HG03521 (cell line): ENCODE measurements around the gene MYO9B.

Experiments
- ATAC-seq: cut with Tn5 transposase; IDR thresholded peaks from one replicate; pipeline ENCODE4 v1.9.1; 2021; ENCODE audit warnings: mild to moderate bottlenecking, moderate library complexity; ENCODE audit not compliant: unreplicated experiment

MYO9B gene

DNA sequence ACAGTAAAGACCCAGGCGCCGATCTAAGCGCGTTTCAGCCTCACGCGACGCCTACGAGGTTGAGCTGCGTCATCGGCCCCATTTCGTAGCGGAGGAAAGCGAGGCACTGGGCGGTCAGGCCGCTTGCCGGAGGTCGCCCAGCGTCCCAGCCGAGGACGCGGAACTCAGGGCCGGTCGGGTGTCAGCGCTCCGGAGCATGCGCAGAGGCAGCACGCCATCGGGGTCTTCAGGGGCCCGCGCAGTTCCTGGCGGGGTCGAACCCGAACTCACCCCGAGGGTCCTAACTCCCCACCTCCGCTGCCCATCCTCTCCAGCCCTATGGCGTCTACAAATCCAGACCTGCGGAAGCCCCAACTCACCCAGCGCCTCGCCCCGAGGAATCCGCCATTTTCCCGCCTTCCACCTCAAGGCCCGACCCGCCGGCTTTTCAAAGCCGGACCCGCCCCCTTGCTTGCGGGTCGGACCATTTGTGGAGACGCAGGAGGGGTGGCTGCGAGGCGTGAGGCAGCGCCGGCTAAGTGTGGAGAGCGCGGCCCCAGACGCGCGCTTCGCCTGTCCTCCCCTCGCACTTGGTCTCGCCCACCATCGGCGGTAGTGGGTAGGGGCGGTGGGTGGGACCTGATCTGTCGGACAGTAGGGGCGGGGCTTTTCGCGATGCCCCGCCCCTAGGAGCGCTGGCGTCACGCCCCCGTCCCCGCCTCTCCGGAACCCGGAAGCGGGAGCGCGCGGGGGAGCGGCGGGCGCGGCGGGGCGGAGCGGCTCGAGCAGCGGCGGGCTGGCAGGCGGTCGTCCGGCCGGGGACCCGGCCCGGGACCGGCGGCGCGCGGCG lies at the start of gene MYO9B, which contains the start of gene HAUS8:
Gene MYO9B, plus strand, starts transcription at position 743 of the 829 bp plus-strand sequence. CDS start 25,941 bp downstream, outside the sequence.
Gene HAUS8, minus strand, starts transcription at position 418 of the 829 bp plus-strand sequence. Its CDS starts 30 bp downstream, at position 388.
- ATAC-seq: peak; percentile 80

GRCh38 chr19:17025991-17026658 lies 49.5 kb upstream of the MYO9B start:
- ATAC-seq: no peak

DNA sequence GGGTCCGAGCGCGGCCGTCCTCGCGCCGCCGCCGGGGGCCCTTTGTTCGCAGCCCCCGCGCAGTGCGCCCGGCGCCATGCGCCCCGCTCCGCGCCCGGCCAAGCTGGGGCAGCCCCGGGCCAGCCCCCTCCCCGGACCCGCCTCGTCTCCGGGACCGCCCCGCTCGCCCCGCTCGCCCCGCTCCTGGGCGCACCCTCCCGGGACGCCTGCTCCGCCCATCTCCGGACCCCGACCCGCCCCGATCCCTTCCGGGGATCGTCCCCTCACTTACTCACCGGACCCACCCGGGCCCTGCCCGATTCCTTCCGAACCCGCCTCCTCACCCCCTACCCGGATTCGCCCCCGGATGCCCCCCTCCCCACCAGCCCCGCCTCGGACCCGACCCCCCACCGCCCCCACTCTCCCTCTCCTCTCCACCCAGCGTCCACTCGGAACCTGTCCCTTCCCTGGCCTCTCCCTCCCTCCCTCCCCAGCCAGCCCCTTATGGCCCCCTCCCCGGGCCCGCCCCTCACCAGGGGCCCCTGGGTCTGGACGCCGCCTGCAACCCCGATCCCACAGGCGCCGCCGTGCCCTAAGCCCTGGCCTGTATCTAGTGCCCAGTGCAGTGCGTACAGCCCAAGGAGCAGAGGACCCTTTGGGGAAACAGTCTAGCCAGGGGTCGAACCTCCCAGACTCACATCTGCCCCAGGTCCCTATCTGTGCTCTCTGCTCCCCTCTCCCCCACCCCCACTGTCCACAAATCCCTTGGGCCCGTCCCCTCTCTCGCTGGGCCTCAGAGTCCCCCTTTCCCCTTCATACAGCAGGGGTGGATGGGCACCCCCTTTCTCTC lies 48.7 kb upstream of the MYO9B start, which contains the start of gene CPAMD8:
Gene CPAMD8, minus strand, starts transcription at position 105 of the 829 bp plus-strand sequence. CDS start 168 bp downstream, outside the sequence.
- no peak for ATAC-seq

- no peak for ATAC-seq
Observed at GRCh38 chr19:17027535-17027975, 48.0 kb upstream of the MYO9B start.

- ATAC-seq: no peak
Observed at GRCh38 chr19:17031741-17032140, 43.8 kb upstream of the MYO9B start.

DNA sequence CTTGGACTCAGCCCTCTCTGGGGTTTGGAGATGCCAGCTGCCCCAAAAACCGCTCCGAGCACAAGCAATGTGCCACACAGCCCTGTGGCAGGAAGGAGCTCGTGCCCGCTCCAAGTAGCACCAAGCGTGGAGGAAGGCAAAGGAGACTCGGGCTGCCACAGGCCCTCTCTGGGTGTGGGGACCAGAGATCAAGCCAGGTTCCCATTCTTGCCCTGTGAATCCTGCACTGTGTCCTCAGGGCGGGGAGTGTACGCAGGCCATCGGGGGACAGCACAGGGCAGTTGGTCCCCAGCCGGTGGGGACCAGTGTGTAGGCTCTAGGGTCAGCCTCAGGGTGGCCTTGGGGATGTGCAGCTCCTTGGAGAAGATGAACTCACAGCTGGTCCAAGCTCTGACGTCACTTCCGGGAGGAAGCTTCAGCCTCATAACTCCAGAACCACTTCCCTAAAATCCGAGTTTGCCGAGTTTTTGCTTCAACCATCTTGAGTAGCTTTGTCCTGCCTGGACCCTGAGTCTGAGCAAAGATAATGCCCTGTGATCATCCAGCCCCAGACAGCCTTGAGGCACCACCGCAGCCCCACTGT lies 39.6 kb upstream of the MYO9B start:
- no peak for ATAC-seq

DNA sequence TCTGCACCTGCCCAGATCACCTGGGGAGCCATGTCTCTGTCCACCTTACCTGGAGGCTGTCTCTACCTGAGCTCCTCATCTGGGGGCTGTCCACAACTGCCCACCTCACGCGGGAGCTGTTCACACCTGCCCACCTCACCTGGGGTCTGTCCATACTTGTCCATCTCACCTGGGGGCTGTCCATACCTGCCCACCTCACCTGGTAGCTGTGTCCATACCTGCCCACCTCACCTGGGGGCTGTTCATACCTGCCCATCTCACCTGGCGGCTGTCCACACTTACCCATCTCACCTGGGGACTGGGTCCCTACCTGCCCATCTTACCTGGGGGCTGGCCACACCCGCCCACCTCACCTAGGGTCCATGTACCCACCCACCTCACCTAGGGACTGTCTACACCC lies 38.9 kb upstream of the MYO9B start:
- ATAC-seq: no peak

DNA sequence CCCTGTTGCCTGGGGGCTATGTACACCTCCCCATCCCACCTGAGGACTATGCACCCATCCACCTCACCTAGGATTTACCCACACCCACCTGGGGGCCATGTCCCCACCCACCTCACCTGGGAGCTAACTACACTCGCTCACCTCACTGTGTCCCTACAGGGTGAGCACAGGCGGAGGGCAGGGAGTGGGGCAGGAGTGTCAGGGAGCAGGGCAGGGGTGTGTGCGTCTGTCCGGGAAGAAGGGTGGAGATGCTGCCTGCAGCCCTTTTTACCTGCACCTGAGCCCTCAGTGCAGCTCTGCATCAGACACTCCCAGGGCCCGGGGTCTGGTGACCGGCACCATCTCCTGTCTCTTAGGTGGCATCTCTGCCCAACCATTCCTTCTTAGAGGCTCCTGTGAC lies 38.4 kb upstream of the MYO9B start:
- no peak for ATAC-seq

- ATAC-seq: no peak
Observed at GRCh38 chr19:17037966-17038500, 37.5 kb upstream of the MYO9B start.

DNA sequence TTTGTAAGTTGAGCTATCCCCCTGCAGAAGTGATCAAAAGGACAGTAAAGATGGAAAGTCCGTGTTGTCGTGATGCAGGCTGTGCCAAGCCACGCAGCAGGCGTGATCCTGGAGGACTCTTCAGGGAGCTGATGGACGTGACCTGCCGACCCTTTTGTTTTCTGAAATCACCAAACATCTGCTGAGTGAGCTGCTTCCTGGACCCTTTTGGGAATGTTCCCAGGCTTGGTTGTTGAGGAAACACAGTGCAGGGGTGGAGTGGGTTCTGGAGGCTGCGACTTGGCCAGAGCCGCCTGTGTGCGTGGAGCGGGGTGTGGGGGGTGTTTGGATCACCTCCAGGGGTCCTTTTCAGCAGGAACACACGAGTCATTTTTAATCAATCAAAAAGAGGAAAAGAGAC lies 33.6 kb upstream of the MYO9B start:
- no peak for ATAC-seq

GRCh38 chr19:17043744-17044143 lies 31.8 kb upstream of the MYO9B start:
- no peak for ATAC-seq

- ATAC-seq: no peak
Observed at GRCh38 chr19:17045907-17046502, 29.6 kb upstream of the MYO9B start.

DNA sequence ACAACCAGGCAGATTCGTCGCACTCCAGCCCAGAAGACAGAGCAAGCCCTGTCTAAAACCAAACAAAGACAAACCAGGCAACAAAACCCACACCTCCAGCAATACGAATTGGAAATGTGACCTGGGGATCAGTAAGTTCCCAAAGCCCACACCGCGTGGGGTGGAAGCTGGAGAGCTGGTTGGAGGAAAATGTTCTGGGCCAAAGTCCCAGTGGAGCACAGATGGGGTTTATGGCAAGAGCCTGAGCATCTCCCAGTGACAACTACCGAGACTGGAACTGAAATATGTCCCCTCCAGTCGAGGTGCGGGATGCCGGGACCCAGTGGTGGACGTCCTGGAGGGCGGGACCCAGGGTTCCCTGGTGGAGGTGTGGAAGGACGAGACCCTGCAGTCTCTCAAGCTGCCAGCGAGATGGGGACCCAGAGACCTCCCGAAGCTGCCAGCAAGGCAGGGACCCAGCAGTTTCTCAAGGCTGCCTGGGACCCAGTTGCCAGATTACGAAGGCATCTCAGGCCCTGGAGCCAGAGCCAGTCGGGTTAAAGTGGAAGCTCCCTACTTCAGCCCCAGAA lies 26.6 kb upstream of the MYO9B start:
- ATAC-seq: no peak

DNA sequence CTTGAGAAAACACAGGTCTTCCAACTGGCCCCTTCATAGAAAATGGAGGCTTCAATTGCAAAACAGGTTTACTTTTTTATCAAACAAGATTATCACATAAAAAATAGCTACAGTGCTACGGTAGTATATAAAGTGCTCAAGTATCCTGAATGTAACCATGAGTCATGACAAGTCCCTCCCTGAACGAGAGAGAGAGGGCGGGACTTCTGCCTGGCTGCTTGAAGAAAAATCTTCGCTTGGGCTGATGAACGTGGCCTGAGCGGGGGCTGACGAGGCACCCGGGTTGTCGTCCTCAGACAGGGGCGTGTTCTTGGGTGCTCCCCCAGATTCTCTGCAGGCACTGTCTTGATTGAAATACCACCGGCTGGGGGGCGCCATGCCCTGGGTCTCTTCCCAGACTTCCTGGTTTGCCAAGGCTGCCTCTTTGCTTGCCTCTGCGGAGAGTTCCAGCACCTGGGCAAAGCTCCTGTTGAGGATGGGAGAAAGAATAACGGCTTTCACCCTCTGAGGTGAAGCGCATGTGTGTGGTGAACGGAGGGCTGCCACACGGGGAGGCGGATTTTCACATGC lies 25.8 kb upstream of the MYO9B start:
- no peak for ATAC-seq

DNA sequence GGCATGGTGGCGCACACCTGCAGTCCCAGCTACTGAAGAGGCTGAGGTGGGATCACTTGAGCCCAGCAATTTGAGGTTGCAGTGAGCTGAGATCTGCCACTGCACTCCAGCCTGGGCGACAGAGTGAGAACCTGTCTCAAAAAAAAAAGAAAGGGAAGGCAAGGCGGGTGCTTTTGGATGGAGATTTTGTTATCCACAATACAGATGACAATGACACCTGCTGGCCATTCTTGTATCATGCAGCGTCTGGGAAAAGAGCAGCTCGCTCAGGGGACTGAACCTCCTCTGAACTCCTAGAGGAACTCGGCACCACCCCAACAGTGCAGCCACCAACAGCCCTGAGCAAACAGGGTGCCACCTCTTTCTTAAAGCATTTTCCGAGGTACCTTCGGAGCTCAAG lies 23.1 kb upstream of the MYO9B start:
- ATAC-seq: no peak

DNA sequence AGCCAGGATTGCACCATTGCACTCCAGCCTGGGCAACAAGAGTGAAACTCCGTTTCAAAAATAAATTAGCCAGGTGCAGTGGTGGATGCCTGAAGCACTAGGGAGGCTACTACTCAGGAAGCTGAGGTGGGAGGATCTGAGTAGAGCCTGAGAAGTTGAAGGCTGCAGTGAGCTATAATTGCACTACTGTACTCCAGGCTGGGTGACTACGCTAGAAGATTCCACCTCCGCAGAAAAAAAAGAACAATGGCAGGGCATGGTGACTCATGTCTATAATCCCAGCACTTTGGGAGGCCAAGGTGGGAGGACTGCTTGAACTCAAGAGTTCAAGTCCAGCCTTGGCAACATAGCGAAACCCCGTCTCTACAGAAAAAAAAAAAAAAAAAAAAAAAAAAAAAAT lies 20.8 kb upstream of the MYO9B start:
- ATAC-seq: no peak

- ATAC-seq: no peak
Observed at GRCh38 chr19:17055636-17056035, 19.9 kb upstream of the MYO9B start.

GRCh38 chr19:17058236-17058635 lies 17.3 kb upstream of the MYO9B start:
- ATAC-seq: no peak

GRCh38 chr19:17060802-17061201 lies 14.8 kb upstream of the MYO9B start:
- ATAC-seq: no peak
